ENCODE measurements around the gene PIGR.

PIGR gene

GRCh38 chr1:206887701-206888100 lies 58.6 kb downstream of the PIGR start:
- DNase-seq, result no peak

GRCh38 chr1:206886831-206887230 lies 59.4 kb downstream of the PIGR start:
- DNase-seq, result no peak

- no peak for DNase-seq
These were observed 60.8 kb downstream of the PIGR start for GRCh38 chr1:206885341-206886060.

GRCh38 chr1:206883876-206884275 lies 62.4 kb downstream of the PIGR start:
- DNase-seq, result no peak

GRCh38 chr1:206883160-206883559 lies 63.1 kb downstream of the PIGR start:
- DNase-seq, result no peak

- DNase-seq, result no peak
These were observed 63.7 kb downstream of the PIGR start for GRCh38 chr1:206882555-206882954.

- no peak for DNase-seq
These were observed 66.0 kb downstream of the PIGR start for GRCh38 chr1:206880314-206880713.

All from NCI-H2227 treated with DMSO at 0.1 percent for 48 hours (cell line).